ENCODE results near the gene RARG.

The RARG gene

DNA sequence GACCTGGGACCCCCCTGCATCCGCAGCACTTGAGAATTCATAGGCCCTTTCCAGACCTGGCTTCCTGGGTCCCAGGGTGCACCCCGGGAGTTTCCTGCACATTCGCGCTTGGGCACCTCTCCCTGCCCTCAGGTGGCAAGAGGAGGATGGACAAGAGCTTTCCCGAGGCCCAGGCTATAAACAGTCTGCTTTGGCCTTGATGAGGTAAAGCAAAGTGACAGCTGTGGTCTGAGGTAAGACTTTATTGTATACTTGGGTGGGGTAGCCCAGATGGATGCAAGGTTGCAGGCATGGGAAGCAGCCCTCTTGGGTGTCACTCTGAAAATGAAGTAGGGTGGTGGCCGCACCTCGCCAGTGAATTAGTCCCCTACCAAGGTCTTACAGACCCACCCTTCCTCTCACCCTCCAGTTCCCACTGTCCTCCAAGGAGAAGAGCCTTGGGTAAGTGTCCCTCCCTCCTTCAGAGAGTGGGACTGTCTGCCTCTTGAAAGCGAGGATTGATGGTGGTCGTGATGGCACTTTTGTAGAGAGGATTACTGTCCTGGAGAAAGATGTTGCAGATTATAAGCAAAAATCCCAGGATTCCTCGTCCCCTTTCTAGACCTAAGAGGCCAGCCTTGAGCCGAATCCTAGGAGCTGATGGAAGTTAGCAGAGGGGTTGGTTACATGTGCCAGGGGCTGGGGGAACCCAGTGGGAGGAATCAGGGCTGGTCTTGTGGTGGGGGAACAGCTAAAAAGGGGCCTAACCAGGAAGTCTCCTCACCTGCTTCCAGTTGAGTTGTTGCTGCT lies 40.7 kb downstream of the RARG start:
- H3K4me3 ChIP-seq (ENCODE audit: low read length) = no peak overlapping the region
- no peak for DNase-seq (ENCODE audit: low read depth)
- TF ChIP-seq, protein P1, sequence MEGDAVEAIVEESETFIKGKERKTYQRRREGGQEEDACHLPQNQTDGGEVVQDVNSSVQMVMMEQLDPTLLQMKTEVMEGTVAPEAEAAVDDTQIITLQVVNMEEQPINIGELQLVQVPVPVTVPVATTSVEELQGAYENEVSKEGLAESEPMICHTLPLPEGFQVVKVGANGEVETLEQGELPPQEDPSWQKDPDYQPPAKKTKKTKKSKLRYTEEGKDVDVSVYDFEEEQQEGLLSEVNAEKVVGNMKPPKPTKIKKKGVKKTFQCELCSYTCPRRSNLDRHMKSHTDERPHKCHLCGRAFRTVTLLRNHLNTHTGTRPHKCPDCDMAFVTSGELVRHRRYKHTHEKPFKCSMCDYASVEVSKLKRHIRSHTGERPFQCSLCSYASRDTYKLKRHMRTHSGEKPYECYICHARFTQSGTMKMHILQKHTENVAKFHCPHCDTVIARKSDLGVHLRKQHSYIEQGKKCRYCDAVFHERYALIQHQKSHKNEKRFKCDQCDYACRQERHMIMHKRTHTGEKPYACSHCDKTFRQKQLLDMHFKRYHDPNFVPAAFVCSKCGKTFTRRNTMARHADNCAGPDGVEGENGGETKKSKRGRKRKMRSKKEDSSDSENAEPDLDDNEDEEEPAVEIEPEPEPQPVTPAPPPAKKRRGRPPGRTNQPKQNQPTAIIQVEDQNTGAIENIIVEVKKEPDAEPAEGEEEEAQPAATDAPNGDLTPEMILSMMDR (conservative IDR thresholded peaks at IDR 0.05; ENCODE audit: low read depth, low read length) = no peak

DNA sequence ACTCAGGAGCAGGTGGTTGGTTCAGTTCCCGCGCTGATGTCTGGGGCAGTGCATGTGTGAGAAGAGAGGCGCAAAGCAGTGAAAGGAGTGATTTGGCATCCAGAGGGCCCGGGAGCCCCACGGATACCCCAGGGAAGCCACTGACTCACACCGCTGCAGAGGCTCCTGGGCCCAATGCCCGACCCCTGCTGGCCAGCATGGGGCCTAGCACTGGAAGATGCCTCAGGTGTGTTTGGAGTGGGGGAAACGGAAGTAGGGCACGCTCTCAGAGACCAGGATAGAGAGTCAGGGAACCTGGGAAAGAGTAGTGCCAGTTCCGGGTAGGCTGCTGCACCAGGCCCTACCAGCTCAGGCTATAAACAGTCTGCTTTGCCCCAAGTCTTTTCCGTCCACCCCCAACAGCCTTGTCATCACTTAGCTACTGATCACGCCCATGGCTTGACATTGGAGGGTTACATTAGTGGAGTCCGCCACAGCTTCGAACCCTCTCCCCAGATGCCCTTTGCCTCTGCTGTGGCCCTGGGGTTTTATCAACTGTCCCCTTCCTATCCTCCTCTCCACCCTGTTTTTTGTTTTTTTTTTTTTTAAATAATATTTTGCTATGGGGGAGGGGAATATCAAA lies 41.8 kb downstream of the RARG start:
- no peak for DNase-seq (ENCODE audit: low read depth)
- TF ChIP-seq, protein P1 (conservative IDR thresholded peaks at IDR 0.05; ENCODE audit: low read depth, low read length) = peak; percentile 98
- no peak overlapping the region for H3K4me3 ChIP-seq (ENCODE audit: low read length)

DNA sequence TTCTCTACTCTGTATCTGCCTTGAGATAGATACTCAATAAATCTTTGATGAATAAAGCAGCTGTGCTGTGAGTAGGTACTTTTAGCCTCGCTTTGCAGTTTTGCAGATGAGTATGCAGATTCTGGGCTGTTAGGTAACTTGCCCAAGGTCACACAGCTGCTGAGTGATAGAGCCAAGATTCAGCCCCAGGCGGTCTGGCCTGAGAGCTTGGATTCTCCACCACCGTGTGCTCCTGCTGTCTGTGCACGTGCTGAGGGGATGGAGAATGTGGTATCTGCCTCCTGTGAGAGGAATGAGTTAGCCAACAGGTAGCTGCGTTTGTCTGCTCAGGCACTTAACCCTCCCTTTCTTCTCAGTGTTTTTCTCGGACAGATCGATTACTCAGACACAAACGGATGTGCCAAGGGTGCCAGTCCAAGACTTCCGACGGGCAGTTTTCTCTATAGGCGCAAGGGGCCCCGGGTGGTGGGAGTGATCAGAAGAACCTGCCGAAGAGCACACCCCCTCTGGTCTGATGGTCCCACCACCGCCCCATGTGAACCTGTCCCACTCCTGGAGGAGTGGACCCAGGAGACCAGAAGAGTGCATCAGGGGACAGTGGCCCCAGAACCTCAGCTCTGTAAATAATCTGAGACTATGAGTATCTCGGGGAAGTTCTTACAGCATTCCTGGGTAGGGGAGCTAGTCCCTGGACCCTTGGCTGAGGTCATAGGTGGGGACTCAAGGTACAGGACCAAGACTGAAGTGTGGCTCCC lies 44.7 kb downstream of the RARG start:
- H3K4me3 ChIP-seq (ENCODE audit: low read length) = no peak overlapping the region
- TF ChIP-seq, protein P1 (conservative IDR thresholded peaks at IDR 0.05; ENCODE audit: low read depth, low read length) = no peak
- DNase-seq (ENCODE audit: low read depth) = no peak

DNA sequence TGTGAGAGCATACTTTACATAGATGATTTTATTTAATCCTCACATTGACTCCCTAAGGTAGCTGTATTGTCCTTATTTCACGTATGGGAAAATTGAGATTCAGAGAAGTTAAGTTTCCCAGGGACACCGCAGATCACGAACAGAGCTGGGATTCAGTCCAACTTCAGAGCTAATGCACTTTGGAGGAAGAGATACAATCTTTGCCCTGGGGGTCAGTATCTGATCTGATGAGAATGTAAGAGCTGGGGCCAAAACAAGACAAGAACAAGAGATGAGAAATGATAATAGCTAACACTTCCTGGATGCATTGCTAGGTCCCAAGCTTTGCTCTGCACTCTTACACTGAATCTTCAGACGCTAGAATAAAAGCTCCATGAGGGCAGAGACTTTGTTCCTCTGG lies 45.3 kb downstream of the RARG start:
- no peak for DNase-seq (ENCODE audit: low read depth)
- no peak overlapping the region for H3K4me3 ChIP-seq (ENCODE audit: low read length)
- TF ChIP-seq, protein P1 (conservative IDR thresholded peaks at IDR 0.05; ENCODE audit: low read depth, low read length) = no peak

DNA sequence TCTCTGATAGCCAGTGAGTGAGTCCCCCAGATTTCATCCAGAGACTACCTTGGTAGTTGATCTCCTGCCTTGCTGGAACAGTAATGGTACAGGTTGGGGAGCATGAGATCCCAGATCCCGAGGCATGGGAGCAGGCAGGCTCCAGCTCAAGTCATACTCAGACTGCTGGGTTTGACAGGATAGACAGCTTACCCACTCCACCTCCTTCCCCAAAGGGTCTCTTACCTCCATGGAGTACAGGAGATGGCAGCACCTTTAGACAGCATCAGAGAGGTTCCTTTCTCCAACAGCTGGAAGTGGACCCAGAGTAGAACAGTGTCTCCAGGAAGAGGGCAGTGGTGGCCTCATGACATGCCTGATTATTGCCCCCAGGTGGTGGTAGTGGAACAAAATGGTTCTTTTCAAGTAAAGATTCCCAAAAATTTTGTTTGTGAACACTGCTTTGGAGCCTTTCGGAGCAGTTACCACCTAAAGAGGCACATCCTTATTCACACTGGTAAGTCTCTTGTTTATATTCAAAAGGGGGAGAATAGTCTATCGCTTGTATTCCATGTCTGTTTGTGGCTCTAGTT lies 46.3 kb downstream of the RARG start:
- H3K4me3 ChIP-seq (ENCODE audit: low read length) = no peak overlapping the region
- DNase-seq (ENCODE audit: low read depth) = no peak
- TF ChIP-seq, protein P1 (conservative IDR thresholded peaks at IDR 0.05; ENCODE audit: low read depth, low read length) = no peak

DNA sequence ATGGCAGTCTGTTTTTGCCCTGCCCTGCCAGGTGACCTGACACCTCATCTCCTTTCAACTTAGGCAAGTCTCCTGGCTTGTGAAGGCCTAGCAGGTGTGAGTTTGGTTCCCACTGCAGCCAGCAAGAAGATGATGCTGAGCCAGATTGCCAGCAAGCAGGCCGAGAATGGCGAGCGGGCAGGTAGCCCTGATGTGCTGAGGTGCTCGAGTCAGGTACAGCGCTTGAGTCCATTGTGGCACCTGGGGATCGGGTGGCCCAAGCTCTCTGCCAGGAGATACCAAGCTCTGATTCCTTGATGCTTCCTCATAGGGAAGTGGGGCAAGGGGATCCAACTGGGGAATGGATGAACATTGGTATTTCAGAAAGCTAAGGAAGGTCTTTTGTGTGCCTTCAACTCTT lies 47.2 kb downstream of the RARG start:
- no peak for DNase-seq (ENCODE audit: low read depth)
- TF ChIP-seq, protein P1 (conservative IDR thresholded peaks at IDR 0.05; ENCODE audit: low read depth, low read length) = no peak
- no peak overlapping the region for H3K4me3 ChIP-seq (ENCODE audit: low read length)

Data from retinal pigment epithelial cell (primary cell).